HCT116 (cell line): ENCODE measurements around the gene HOTAIR. TPM values are rescaled to one million over a fixed set of nuclear protein-coding genes. Genes with fewer than 3 reads are reported as not detected.

ENCODE experiments used
- EGR1 ChIP-seq: IDR thresholded peaks from 2 replicates; pipeline ENCODE4 v1.6.1; 2012; ENCODE audit warnings: low read depth
- EZH2phosphoT487 ChIP-seq: fragments of 200-600 bp; IDR thresholded peaks from 2 replicates; pipeline ENCODE4 v1.6.1; 2018; ENCODE audit warnings: antibody characterized with exemption, borderline replicate concordance
- SIN3A ChIP-seq: IDR thresholded peaks from 2 replicates; pipeline ENCODE4 v1.6.1; 2012; ENCODE audit warnings: low read depth
- total RNA-seq: library from RNA; stranded (reverse); gene quantifications from one replicate; pipeline ENCODE4 v1.2.1, GENCODE V29; 2021; ENCODE audit not compliant: unreplicated experiment
- TF ChIP-seq, protein P1 (sequence below): IDR thresholded peaks from 2 replicates; pipeline ENCODE4 v1.6.1; 2012; ENCODE audit warnings: low read depth
- TF ChIP-seq, protein P2 (sequence below), 3 experiments: fragments of 200-600 bp in 1 of 3; sonication (generic) in 1 of 3; IDR thresholded peaks in 2 of 3; conservative IDR thresholded peaks in 1 of 3; 2 replicates each; pipeline ENCODE4 v1.5.1; 2012 to 2017; ENCODE audit warnings: low read depth in 2 of 3, low read length in 2 of 3, antibody characterized with exemption in 1 of 3, borderline replicate concordance in 1 of 3, control low read depth in 1 of 3, mild to moderate bottlenecking in 1 of 3, mixed read lengths in 1 of 3, mixed run types in 1 of 3, moderate library complexity in 1 of 3; ENCODE audit not compliant: insufficient read depth in 1 of 3

Gene HOTAIR
- total RNA-seq, 1 experiment from 2014 or later, result 0.25 TPM

DNA sequence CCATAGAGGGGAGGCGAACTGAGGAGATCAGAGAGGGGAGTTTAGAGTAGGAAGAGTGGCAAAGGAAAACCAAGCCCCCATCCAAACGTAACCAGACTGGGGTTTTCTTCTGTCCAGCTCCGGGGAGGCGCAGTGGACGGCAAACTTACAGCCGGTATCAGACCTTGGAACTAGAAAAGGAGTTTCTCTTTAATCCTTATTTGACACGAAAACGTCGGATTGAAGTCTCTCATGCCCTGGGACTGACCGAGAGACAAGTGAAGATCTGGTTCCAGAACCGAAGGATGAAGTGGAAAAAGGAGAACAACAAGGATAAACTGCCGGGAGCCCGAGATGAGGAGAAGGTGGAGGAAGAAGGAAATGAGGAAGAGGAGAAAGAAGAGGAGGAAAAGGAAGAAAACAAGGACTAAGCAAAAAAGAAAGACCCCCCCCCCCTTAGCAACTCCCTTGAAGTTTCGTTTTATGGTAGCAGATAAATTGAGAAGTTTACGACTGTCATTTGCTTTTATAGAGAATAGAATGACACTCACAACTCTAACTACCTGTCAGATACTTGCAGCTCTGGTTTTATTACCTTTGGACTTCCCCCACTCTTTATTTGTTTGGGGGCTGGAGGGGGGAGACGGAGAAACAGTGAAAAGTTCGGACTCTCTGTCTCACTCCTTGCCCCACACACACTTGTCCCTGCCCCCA lies 36.4 kb upstream of the HOTAIR start (continued):
- TF ChIP-seq, protein P1, sequence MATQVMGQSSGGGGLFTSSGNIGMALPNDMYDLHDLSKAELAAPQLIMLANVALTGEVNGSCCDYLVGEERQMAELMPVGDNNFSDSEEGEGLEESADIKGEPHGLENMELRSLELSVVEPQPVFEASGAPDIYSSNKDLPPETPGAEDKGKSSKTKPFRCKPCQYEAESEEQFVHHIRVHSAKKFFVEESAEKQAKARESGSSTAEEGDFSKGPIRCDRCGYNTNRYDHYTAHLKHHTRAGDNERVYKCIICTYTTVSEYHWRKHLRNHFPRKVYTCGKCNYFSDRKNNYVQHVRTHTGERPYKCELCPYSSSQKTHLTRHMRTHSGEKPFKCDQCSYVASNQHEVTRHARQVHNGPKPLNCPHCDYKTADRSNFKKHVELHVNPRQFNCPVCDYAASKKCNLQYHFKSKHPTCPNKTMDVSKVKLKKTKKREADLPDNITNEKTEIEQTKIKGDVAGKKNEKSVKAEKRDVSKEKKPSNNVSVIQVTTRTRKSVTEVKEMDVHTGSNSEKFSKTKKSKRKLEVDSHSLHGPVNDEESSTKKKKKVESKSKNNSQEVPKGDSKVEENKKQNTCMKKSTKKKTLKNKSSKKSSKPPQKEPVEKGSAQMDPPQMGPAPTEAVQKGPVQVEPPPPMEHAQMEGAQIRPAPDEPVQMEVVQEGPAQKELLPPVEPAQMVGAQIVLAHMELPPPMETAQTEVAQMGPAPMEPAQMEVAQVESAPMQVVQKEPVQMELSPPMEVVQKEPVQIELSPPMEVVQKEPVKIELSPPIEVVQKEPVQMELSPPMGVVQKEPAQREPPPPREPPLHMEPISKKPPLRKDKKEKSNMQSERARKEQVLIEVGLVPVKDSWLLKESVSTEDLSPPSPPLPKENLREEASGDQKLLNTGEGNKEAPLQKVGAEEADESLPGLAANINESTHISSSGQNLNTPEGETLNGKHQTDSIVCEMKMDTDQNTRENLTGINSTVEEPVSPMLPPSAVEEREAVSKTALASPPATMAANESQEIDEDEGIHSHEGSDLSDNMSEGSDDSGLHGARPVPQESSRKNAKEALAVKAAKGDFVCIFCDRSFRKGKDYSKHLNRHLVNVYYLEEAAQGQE, result no peak
- TF ChIP-seq EGR1, result no peak
- TF ChIP-seq, protein P2, sequence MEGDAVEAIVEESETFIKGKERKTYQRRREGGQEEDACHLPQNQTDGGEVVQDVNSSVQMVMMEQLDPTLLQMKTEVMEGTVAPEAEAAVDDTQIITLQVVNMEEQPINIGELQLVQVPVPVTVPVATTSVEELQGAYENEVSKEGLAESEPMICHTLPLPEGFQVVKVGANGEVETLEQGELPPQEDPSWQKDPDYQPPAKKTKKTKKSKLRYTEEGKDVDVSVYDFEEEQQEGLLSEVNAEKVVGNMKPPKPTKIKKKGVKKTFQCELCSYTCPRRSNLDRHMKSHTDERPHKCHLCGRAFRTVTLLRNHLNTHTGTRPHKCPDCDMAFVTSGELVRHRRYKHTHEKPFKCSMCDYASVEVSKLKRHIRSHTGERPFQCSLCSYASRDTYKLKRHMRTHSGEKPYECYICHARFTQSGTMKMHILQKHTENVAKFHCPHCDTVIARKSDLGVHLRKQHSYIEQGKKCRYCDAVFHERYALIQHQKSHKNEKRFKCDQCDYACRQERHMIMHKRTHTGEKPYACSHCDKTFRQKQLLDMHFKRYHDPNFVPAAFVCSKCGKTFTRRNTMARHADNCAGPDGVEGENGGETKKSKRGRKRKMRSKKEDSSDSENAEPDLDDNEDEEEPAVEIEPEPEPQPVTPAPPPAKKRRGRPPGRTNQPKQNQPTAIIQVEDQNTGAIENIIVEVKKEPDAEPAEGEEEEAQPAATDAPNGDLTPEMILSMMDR (IDR thresholded peaks at IDR 0.05 in 2 of 3, conservative IDR thresholded peaks at IDR 0.05 in 1 of 3; ENCODE audit: borderline replicate concordance in 1 of 3, insufficient read depth in 1 of 3, low read depth in 2 of 3, low read length in 2 of 3), result no peak
- no peak for TF ChIP-seq SIN3A
- no peak for TF ChIP-seq EZH2phosphoT487
